HepG2 (cell line): Measurements from ENCODE around the gene YY1. TPM values are rescaled to one million over a fixed set of nuclear protein-coding genes. Genes with fewer than 3 reads are reported as not detected.
A peak's percentile ranks its signal among the peaks of the same experiment; 100 is the strongest.

ENCODE experiments used
- FOXP1 ChIP-seq, 2 experiments: fragments of 450-650 bp in 1 of 2; IDR thresholded peaks; 2 replicates each; pipeline ENCODE4 v1.6.1; 2017 to 2018; ENCODE audit warnings: antibody characterized with exemption in 1 of 2
- MAF1 ChIP-seq: sonication (generic); formaldehyde crosslinking; IDR thresholded peaks from 2 replicates; pipeline ENCODE4 v1.5.0; 2020; ENCODE audit warnings: missing genetic modification reagents, borderline replicate concordance
- NR2F2 ChIP-seq: IDR thresholded peaks from 2 replicates; pipeline ENCODE4 v1.6.1; 2012; ENCODE audit warnings: low read depth, inconsistent platforms, borderline replicate concordance
- POLR2A ChIP-seq, 2 experiments: IDR thresholded peaks; 2 replicates each; pipeline ENCODE4 v1.6.1; 2011; ENCODE audit warnings: low read depth in 2 of 2, low read length in 2 of 2, mild to moderate bottlenecking in 1 of 2, moderate library complexity in 1 of 2; ENCODE audit not compliant: insufficient read depth in 1 of 2
- TCF12 ChIP-seq, 2 experiments: fragments of 450-650 bp in 1 of 2; sonication (generic) in 1 of 2; formaldehyde crosslinking in 1 of 2; IDR thresholded peaks; 2 replicates each; pipeline versions ENCODE4 v1.6.1 to v1.8.0; 2017 to 2022; ENCODE audit warnings: antibody characterized with exemption in 1 of 2, mild to moderate bottlenecking in 1 of 2, missing genetic modification reagents in 1 of 2, moderate library complexity in 1 of 2
- TCF7 ChIP-seq: sonication (generic); IDR thresholded peaks from 2 replicates; pipeline ENCODE4 v1.6.1; 2016; ENCODE audit warnings: antibody characterized with exemption, low read depth
- UBTF ChIP-seq: sonication (generic); formaldehyde crosslinking; IDR thresholded peaks from 2 replicates; pipeline ENCODE4 v1.4.0; 2020; ENCODE audit warnings: mild to moderate bottlenecking, missing genetic modification reagents
- ZFAT ChIP-seq: sonication (generic); formaldehyde crosslinking; conservative IDR thresholded peaks from 2 replicates; pipeline ENCODE4 v1.8.1; 2023; ENCODE audit warnings: missing genetic modification reagents, inconsistent platforms
- ZFYVE20 ChIP-seq: sonication (generic); formaldehyde crosslinking; IDR thresholded peaks from 2 replicates; pipeline ENCODE4 v1.8.0; 2023; ENCODE audit warnings: low read depth, mild to moderate bottlenecking, moderate library complexity, missing genetic modification reagents, borderline replicate concordance
- ZNF160 ChIP-seq: sonication (generic); formaldehyde crosslinking; IDR thresholded peaks from 2 replicates; pipeline ENCODE4 v1.8.0; 2022; ENCODE audit warnings: mild to moderate bottlenecking, inconsistent platforms, missing genetic modification reagents
- ZNF235 ChIP-seq: sonication (generic); formaldehyde crosslinking; IDR thresholded peaks from 2 replicates; pipeline ENCODE4 v1.8.1; 2023; ENCODE audit warnings: mild to moderate bottlenecking, missing genetic modification reagents, borderline replicate concordance
- ZNF256 ChIP-seq: sonication (generic); formaldehyde crosslinking; conservative IDR thresholded peaks from 2 replicates; pipeline ENCODE4 v1.4.0; 2020; ENCODE audit warnings: missing genetic modification reagents
- ZNF547 ChIP-seq: sonication (generic); formaldehyde crosslinking; IDR thresholded peaks from 2 replicates; pipeline ENCODE4 v1.5.1; 2020; ENCODE audit warnings: mild to moderate bottlenecking, missing genetic modification reagents
- ZNF552 ChIP-seq: sonication (generic); formaldehyde crosslinking; IDR thresholded peaks from 2 replicates; pipeline ENCODE4 v1.9.0; 2022; ENCODE audit warnings: missing genetic modification reagents, mild to moderate bottlenecking, borderline replicate concordance
- ZNF710 ChIP-seq: sonication (generic); formaldehyde crosslinking; IDR thresholded peaks from 2 replicates; pipeline ENCODE4 v1.5.0; 2020; ENCODE audit warnings: mild to moderate bottlenecking, missing genetic modification reagents, borderline replicate concordance
- ZNF749 ChIP-seq: sonication (generic); formaldehyde crosslinking; IDR thresholded peaks from 2 replicates; pipeline ENCODE4 v1.8.0; 2022; ENCODE audit warnings: mild to moderate bottlenecking, missing genetic modification reagents, moderate library complexity, borderline replicate concordance
- ZNF770 ChIP-seq: sonication (generic); formaldehyde crosslinking; IDR thresholded peaks from 2 replicates; pipeline ENCODE4 v1.5.0; 2020; ENCODE audit warnings: mild to moderate bottlenecking, missing genetic modification reagents
- ZNF776 ChIP-seq: sonication (generic); formaldehyde crosslinking; IDR thresholded peaks from 2 replicates; pipeline ENCODE4 v1.4.0; 2020; ENCODE audit warnings: mild to moderate bottlenecking, missing genetic modification reagents
- ZNF883 ChIP-seq: sonication (generic); formaldehyde crosslinking; IDR thresholded peaks from 2 replicates; pipeline ENCODE4 v1.5.1; 2020; ENCODE audit warnings: mild to moderate bottlenecking, missing genetic modification reagents; ENCODE audit errors: not compliant biosample characterization
- ZSCAN20 ChIP-seq: sonication (generic); formaldehyde crosslinking; IDR thresholded peaks from 2 replicates; pipeline ENCODE4 v1.4.0; 2020; ENCODE audit warnings: missing genetic modification reagents, mild to moderate bottlenecking, borderline replicate concordance
- polyA plus RNA-seq, 8 experiments: library from polyadenylated mRNA; depleted of rRNA in 3 of 8; stranded (reverse) in 7 of 8; unstranded in 1 of 8; fragments of >200 nt; fragmentation: Illumina TruSeq in 4 of 8; extraction: Trizol in 4 of 8; gene quantifications; 2 replicates each; pipeline versions ENCODE4 v1.2.1 to v1.2.3, GENCODE V29; 2011 to 2016; ENCODE audit warnings: low read depth in 4 of 8, missing spikeins in 1 of 8, mixed read lengths in 1 of 8; ENCODE audit not compliant: insufficient read depth in 1 of 8
- total RNA-seq, 5 experiments: library from RNA; depleted of rRNA; stranded (reverse); fragments of >200 nt; fragmentation: Illumina TruSeq; extraction: Trizol; gene quantifications; 2 replicates each; pipeline ENCODE4 v1.2.3, GENCODE V29; 2016; ENCODE audit warnings: low read depth in 1 of 5

The YY1 gene
- total and polyA plus RNA-seq, 2 of the 13 experiments (the other 11 are each of a cell fraction or from before 2014, with no cell fraction given) = 29.4 to 68.1 TPM

DNA sequence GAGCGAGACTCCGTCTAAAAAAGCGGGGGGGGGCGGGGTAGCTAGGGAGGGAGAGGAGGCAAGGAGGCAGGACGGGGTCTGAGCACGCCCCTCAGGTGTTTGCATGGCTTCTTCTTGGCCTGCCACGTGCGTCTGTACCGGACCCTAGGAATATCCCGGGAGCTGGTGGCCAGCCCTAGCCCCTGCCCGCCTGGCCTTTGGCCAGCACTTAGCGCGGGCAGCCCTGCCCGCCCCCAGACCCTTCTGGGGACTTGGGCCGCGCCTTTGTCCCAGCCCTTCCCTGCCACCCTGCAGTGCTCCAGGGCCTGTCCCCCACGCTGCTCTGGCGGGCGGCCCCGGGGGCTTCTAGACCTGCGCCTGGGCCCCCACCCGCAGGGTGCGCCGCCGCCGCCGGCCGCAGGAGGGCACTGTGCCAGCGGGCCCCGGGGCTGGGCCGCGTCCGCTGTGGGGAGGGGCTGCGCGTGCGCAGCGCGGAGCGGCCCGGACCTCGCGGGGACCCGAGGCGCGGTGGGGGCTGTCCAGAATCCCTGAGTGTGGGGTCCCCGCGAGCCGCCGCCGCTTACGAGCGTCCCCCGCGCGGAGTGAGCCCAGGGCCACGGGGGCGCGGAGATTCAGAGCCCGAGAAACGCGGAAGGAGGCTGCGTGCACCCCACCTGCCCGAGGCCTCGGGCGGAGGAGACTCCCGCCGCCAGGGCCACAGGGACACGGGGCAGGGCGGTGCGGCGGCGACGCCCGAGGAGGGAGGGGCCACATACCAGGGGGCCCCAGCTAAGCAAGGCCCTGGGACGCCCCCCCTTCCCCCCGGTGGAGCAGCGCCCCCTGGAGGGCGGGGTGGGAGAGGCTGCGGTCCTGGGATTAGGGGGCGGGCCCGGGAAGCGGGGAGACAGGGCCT, 46.3 kb downstream of the YY1 start (continued):
- TF ChIP-seq ZNF710 (CRISPR knock-in tag) (no peak), UBTF (CRISPR knock-in tag) (peak; percentile 41; the same call in 1 of the 2 replicates), POLR2A (IDR thresholded peaks at IDR 0.05; ENCODE audit: insufficient read depth in 1 of 2, low read depth in 2 of 2, low read length in 2 of 2) (peak; percentile 49 to 62), MAF1 (CRISPR knock-in tag) (0 out of 2 replicates have a peak, but pooled peaks have one; percentile 43), TCF7 (no peak), NR2F2 (no peak), ZNF770 (CRISPR knock-in tag) (peak; percentile 12; the same call in 1 of the 2 replicates), ZNF256 (CRISPR knock-in tag) (no peak; the same call in 1 of the 2 replicates), ZNF552 (CRISPR knock-in tag) (peak; percentile 15; the same call in 1 of the 2 replicates), ZNF160 (CRISPR knock-in tag) (peak; percentile 28; the same call in 1 of the 2 replicates), ZNF547 (CRISPR knock-in tag) (peak; percentile 57; the same call in 1 of the 2 replicates), ZFYVE20 (CRISPR knock-in tag) (no peak; the same call in 1 of the 2 replicates), ZSCAN20 (peak; percentile 83; the same call in 1 of the 2 replicates), FOXP1 (IDR thresholded peaks at IDR 0.05) (no peak), FOXP1 (CRISPR knock-in tag; IDR thresholded peaks at IDR 0.05) (no peak), ZNF883 (CRISPR knock-in tag) (peak; percentile 77), ZNF235 (CRISPR knock-in tag) (0 out of 2 replicates have a peak, but pooled peaks have one; percentile 21), ZNF749 (CRISPR knock-in tag) (no peak), ZNF776 (CRISPR knock-in tag) (peak; percentile 92), ZFAT (0 out of 2 replicates have a peak, but pooled peaks have one; percentile 78), TCF12 (IDR thresholded peaks at IDR 0.05) (no peak), TCF12 (CRISPR knock-in tag; IDR thresholded peaks at IDR 0.05) (peak; percentile 57; the same call in 1 of the 2 replicates)
